ENCODE results near the gene DNAAF3.
"Not testable (repeated sequence)": the region's sequence is repeated elsewhere in the genome, so short reads cannot be mapped to it uniquely, and the experiment has no call there.

GRCh38 chr19:55202199-55202598 lies 35.8 kb upstream of the DNAAF3 start:
- TF ChIP-seq TAF1 (IDR thresholded peaks at IDR 0.05; ENCODE audit: borderline replicate concordance, low read depth, low read length); POLR2AphosphoS5 (IDR thresholded peaks at IDR 0.05; ENCODE audit: low read depth, low read length); POLR2A (IDR thresholded peaks at IDR 0.05; ENCODE audit: low read depth, low read length): not testable (repeated sequence)
